ENCODE data around the gene PDZD2.
A peak's percentile ranks its signal among the peaks of the same experiment; 100 is the strongest.

PDZD2 gene

DNA sequence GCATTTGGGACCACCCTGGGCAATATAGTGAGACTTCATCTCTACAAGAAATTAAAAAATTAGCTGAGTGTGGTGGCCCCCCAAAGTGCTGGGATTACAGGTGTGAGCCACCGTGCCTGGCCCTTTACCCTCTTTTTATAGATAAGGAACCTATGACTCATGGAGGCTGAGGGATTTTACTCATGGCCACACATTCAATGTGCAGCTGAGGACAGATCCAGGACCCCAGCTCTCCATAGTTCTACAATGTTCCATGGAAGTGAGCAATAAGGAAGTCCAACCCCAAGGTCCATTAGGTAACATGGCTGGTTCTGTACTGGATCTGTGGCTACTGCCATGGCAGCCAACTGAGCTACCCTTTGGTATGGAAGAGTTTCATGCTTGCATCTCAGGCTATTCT lies 25.3 kb upstream of the PDZD2 start:
- Histone ChIP-seq H3K36me3 (ENCODE audit: insufficient read depth, low read length) (no peaks in the 10 kb centered on the region), H4K20me1 (ENCODE audit: insufficient read depth, low read length, poor library complexity, severe bottlenecking) (no peaks in the 10 kb centered on the region), H3K4me3 (ENCODE audit: low read length, poor library complexity, severe bottlenecking) (no peak overlapping the region), H3K27me3 (ENCODE audit: insufficient read depth, low read length, poor library complexity, severe bottlenecking) (no peaks in the 10 kb centered on the region), H3F3A (ENCODE audit: low read depth) (no peaks in the 10 kb centered on the region), H2AFZ (ENCODE audit: low read length) (no peak overlapping the region), H3K9me2 (replicated peaks; ENCODE audit: low read depth, low read length) (no peaks in the 10 kb centered on the region), H3K79me2 (ENCODE audit: insufficient read depth, low read length) (no peaks in the 10 kb centered on the region), H3K9ac (ENCODE audit: low read depth, low read length, poor library complexity, severe bottlenecking) (no peak overlapping the region), H3K4me2 (ENCODE audit: low read depth, low read length, poor library complexity, severe bottlenecking) (no peak overlapping the region), H3K4me1 (ENCODE audit: insufficient read depth, low read length, poor library complexity, severe bottlenecking) (peaks cover 10% of the 10 kb centered on the region), H3K9me3 (ENCODE audit: insufficient read depth, low read depth, low read length) (no peaks in the 10 kb centered on the region)
- TF ChIP-seq EZH2phosphoT487 (IDR thresholded peaks at IDR 0.05; ENCODE audit: borderline replicate concordance), result no peak
- TF ChIP-seq, protein P1, sequence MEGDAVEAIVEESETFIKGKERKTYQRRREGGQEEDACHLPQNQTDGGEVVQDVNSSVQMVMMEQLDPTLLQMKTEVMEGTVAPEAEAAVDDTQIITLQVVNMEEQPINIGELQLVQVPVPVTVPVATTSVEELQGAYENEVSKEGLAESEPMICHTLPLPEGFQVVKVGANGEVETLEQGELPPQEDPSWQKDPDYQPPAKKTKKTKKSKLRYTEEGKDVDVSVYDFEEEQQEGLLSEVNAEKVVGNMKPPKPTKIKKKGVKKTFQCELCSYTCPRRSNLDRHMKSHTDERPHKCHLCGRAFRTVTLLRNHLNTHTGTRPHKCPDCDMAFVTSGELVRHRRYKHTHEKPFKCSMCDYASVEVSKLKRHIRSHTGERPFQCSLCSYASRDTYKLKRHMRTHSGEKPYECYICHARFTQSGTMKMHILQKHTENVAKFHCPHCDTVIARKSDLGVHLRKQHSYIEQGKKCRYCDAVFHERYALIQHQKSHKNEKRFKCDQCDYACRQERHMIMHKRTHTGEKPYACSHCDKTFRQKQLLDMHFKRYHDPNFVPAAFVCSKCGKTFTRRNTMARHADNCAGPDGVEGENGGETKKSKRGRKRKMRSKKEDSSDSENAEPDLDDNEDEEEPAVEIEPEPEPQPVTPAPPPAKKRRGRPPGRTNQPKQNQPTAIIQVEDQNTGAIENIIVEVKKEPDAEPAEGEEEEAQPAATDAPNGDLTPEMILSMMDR (conservative IDR thresholded peaks at IDR 0.05; ENCODE audit: low read length), result no peak

DNA sequence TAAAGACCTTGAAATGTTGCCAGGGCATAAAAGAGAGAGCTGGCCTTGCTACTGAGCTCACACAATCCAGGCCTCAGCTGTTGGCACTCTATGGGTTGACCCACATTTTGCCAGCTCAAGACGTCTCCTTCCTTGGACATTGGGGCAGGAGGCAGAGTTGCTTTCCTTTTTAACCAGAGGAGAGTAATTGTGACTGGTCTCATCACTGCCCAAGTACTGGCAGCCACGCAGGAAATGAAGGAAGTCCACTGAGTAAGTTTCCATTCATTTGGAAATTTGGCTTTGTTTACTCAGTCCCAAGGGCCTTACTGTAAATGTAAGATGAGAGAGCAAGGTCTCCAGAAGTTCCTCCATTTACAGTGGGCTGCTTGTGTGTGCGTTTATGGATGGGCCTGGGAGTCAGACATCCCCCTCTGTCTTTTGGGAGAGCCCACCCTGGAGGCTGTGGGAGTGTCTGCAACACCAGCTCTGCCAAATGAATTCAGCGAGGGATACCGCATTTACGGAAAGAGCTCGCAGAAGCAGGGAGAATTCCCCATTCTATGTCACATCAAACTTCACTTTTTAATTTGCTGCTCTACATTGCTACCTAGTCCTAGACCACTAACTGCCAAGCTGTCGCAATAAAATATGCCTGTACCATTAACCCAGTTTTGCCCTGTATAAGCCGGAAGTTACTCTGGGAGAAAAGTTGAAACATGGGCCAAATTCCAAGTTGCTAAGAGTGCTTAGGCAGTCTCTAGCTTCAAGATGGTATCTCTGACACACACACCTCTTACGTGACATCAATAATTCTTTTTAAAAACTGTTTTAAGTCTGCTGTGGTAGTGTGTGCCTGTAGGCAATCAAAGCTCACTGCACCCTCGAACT lies 24.5 kb upstream of the PDZD2 start:
- TF ChIP-seq, protein P1 (conservative IDR thresholded peaks at IDR 0.05; ENCODE audit: low read length), result no peak
- no peak for TF ChIP-seq EZH2phosphoT487 (IDR thresholded peaks at IDR 0.05; ENCODE audit: borderline replicate concordance)
- H3K27me3 ChIP-seq (ENCODE audit: insufficient read depth, low read length, poor library complexity, severe bottlenecking), result no peaks in the 10 kb centered on the region
- H3K4me3 ChIP-seq (ENCODE audit: low read length, poor library complexity, severe bottlenecking), result no peak overlapping the region
- no peak overlapping the region for H3K9ac ChIP-seq (ENCODE audit: low read depth, low read length, poor library complexity, severe bottlenecking)
- no peaks in the 10 kb centered on the region for H3K9me3 ChIP-seq (ENCODE audit: insufficient read depth, low read depth, low read length)
- peaks cover 10% of the 10 kb centered on the region for H3K4me1 ChIP-seq (ENCODE audit: insufficient read depth, low read length, poor library complexity, severe bottlenecking)
- H3K9me2 ChIP-seq (replicated peaks; ENCODE audit: low read depth, low read length), result no peaks in the 10 kb centered on the region
- H3F3A ChIP-seq (ENCODE audit: low read depth), result no peaks in the 10 kb centered on the region
- no peak overlapping the region for H3K4me2 ChIP-seq (ENCODE audit: low read depth, low read length, poor library complexity, severe bottlenecking)
- no peak overlapping the region for H2AFZ ChIP-seq (ENCODE audit: low read length)
- no peaks in the 10 kb centered on the region for H4K20me1 ChIP-seq (ENCODE audit: insufficient read depth, low read length, poor library complexity, severe bottlenecking)
- no peaks in the 10 kb centered on the region for H3K79me2 ChIP-seq (ENCODE audit: insufficient read depth, low read length)
- H3K36me3 ChIP-seq (ENCODE audit: insufficient read depth, low read length), result no peaks in the 10 kb centered on the region

DNA sequence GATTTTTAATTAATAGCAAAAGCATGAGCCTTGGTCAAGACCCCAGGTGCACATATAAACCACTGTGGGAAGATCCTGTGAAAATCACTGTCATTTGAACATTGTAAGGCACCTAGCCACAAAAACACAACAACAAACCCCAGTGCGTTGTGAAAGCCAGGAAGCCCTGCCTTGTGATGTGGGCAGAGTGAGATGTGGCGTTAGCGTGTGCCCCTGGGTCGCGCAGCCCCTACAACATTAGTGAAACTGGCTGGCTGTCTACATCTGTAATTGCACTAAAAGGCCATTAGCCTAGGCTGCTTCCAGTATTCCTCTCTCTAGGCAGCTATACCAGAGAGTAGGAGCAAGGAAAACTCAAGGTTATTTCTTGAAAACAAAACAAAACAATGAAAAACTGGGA lies 21.1 kb upstream of the PDZD2 start:
- peak overlapping the region; percentile 43 for H3K4me2 ChIP-seq (ENCODE audit: low read depth, low read length, poor library complexity, severe bottlenecking)
- no peak overlapping the region for H3K4me3 ChIP-seq (ENCODE audit: low read length, poor library complexity, severe bottlenecking)

More for the DNA sequence above, 21.1 kb upstream of the PDZD2 start:
- Histone ChIP-seq H3K79me2 (ENCODE audit: insufficient read depth, low read length) (no peaks in the 10 kb centered on the region), H3K9ac (ENCODE audit: low read depth, low read length, poor library complexity, severe bottlenecking) (no peak overlapping the region), H3K9me2 (replicated peaks; ENCODE audit: low read depth, low read length) (no peaks in the 10 kb centered on the region), H3F3A (ENCODE audit: low read depth) (no peaks in the 10 kb centered on the region), H3K36me3 (ENCODE audit: insufficient read depth, low read length) (no peaks in the 10 kb centered on the region), H3K4me1 (ENCODE audit: insufficient read depth, low read length, poor library complexity, severe bottlenecking) (peaks cover 10% of the 10 kb centered on the region), H4K20me1 (ENCODE audit: insufficient read depth, low read length, poor library complexity, severe bottlenecking) (no peaks in the 10 kb centered on the region), H3K27me3 (ENCODE audit: insufficient read depth, low read length, poor library complexity, severe bottlenecking) (no peaks in the 10 kb centered on the region), H3K9me3 (ENCODE audit: insufficient read depth, low read depth, low read length) (no peaks in the 10 kb centered on the region), H2AFZ (ENCODE audit: low read length) (peak overlapping the region; percentile 32; the same call in 1 of the 2 replicates)
- TF ChIP-seq EZH2phosphoT487 (IDR thresholded peaks at IDR 0.05; ENCODE audit: borderline replicate concordance), result no peak
- TF ChIP-seq, protein P1 (conservative IDR thresholded peaks at IDR 0.05; ENCODE audit: low read length), result no peak

Data from Loucy (cell line).